ENCODE measurements around the gene CARMIL3.

- TF ChIP-seq CTCF (IDR thresholded peaks at IDR 0.05) (no peak), POLR2A (IDR thresholded peaks at IDR 0.05) (no peak)
Observed at GRCh38 chr14:24098229-24098926, 46.6 kb downstream of the CARMIL3 start.
